ENCODE measurements around the gene DACT3. TPM values are rescaled to one million over a fixed set of nuclear protein-coding genes. Genes with fewer than 3 reads are reported as not detected.

Gene DACT3
- polyA plus RNA-seq, 3 donors = 0.41 to 3.6 (median 1.3) TPM

GRCh38 chr19:46674416-46675178 is 13.6 kb upstream of the DACT3 start:
- WGBS, 3 donors = 92 to 98% (median 95%) methylated on average over 21 of the region's 21 CpGs
- H3K27ac ChIP-seq (ENCODE audit: low read depth, low read length) = no peak overlapping the region

GRCh38 chr19:46670813-46671212 is 9.8 kb upstream of the DACT3 start:
- no peak overlapping the region for H3K27ac ChIP-seq (ENCODE audit: low read depth, low read length)

GRCh38 chr19:46668662-46669061 is 7.7 kb upstream of the DACT3 start:
- WGBS, 3 donors = 91 to 93% (median 92%) methylated on average over 3 of the region's 3 CpGs
- H3K27ac ChIP-seq (ENCODE audit: low read depth, low read length) = no peak overlapping the region

GRCh38 chr19:46665072-46665471 is 4.1 kb upstream of the DACT3 start:
- WGBS, 3 donors = 83 to 94% (median 92%) methylated on average over 8 of the region's 8 CpGs
- H3K27ac ChIP-seq (ENCODE audit: low read depth, low read length) = no peak overlapping the region

- 4 to 7% (median 5%) methylated on average over 19 of the region's 19 CpGs for WGBS, 3 donors
- no peak overlapping the region for H3K27ac ChIP-seq (ENCODE audit: low read depth, low read length)
Measured at GRCh38 chr19:46661735-46662592, 982 bp upstream of the DACT3 start.

- no peak overlapping the region for H3K27ac ChIP-seq (ENCODE audit: low read depth, low read length)
- 1% methylated on average over 34 to 40 of the region's 40 CpGs for WGBS, 3 donors
Measured at GRCh38 chr19:46660551-46661019, 397 bp downstream of the DACT3 start.

GRCh38 chr19:46660008-46660517 is 919 bp downstream of the DACT3 start:
- WGBS, 3 donors = 3 to 8% (median 6%) methylated on average over 13 to 14 of the region's 14 CpGs
- no peak overlapping the region for H3K27ac ChIP-seq (ENCODE audit: low read depth, low read length)

- H3K27ac ChIP-seq (ENCODE audit: low read depth, low read length) = no peak overlapping the region
Measured at GRCh38 chr19:46659151-46660007, 1.6 kb downstream of the DACT3 start.

GRCh38 chr19:46656541-46656940 is 4.4 kb downstream of the DACT3 start:
- 94 to 97% (median 96%) methylated on average over 5 of the region's 5 CpGs for WGBS, 3 donors
- no peak overlapping the region for H3K27ac ChIP-seq (ENCODE audit: low read depth, low read length)

More at GRCh38 chr19:46659151-46660007, 1.6 kb downstream of the DACT3 start:
- WGBS, 3 donors = 7 to 8% (median 7%) methylated on average over 26 to 28 of the region's 28 CpGs

- 46 to 61% (median 55%) methylated on average over 16 of the region's 16 CpGs for WGBS, 3 donors
- no peak overlapping the region for H3K27ac ChIP-seq (ENCODE audit: low read depth, low read length)
Measured at GRCh38 chr19:46654621-46655152, 6.3 kb downstream of the DACT3 start.

GRCh38 chr19:46650445-46650844 is 10.5 kb downstream of the DACT3 start:
- 83 to 90% (median 87%) methylated on average over 7 of the region's 7 CpGs for WGBS, 3 donors
- H3K27ac ChIP-seq (ENCODE audit: low read depth, low read length) = no peak overlapping the region

- WGBS, 3 donors = 21 to 45% (median 36%) methylated on average over 80 to 144 of the region's 144 CpGs
- no peak overlapping the region for H3K27ac ChIP-seq (ENCODE audit: low read depth, low read length)
Measured at GRCh38 chr19:46648961-46649960, 11.7 kb downstream of the DACT3 start.

GRCh38 chr19:46648060-46648960 is 12.7 kb downstream of the DACT3 start:
- H3K27ac ChIP-seq (ENCODE audit: low read depth, low read length) = no peak overlapping the region
- 24 to 50% (median 46%) methylated on average over 37 to 63 of the region's 63 CpGs for WGBS, 3 donors

GRCh38 chr19:46646402-46646801 is 14.6 kb downstream of the DACT3 start:
- WGBS, 3 donors = 81 to 86% (median 82%) methylated on average over 3 of the region's 3 CpGs
- H3K27ac ChIP-seq (ENCODE audit: low read depth, low read length) = no peak overlapping the region

GRCh38 chr19:46644720-46645119 is 16.3 kb downstream of the DACT3 start:
- 44 to 58% (median 54%) methylated on average over 3 of the region's 3 CpGs for WGBS, 3 donors
- no peak overlapping the region for H3K27ac ChIP-seq (ENCODE audit: low read depth, low read length)

GRCh38 chr19:46640656-46641055 is 20.3 kb downstream of the DACT3 start:
- no peak overlapping the region for H3K27ac ChIP-seq (ENCODE audit: low read depth, low read length)
- WGBS, 3 donors = 80 to 84% (median 83%) methylated on average over 2 of the region's 2 CpGs
